ENCODE data around the gene PDE7B.

PDE7B gene

GRCh38 chr6:136153707-136154375 lies 302.3 kb downstream of the PDE7B start:
- no peak overlapping the region for H3K4me3 ChIP-seq (ENCODE audit: control insufficient read depth, low read depth, low read length)
- no peak for DNase-seq (ENCODE audit: low read depth)
- TF ChIP-seq, protein P1, sequence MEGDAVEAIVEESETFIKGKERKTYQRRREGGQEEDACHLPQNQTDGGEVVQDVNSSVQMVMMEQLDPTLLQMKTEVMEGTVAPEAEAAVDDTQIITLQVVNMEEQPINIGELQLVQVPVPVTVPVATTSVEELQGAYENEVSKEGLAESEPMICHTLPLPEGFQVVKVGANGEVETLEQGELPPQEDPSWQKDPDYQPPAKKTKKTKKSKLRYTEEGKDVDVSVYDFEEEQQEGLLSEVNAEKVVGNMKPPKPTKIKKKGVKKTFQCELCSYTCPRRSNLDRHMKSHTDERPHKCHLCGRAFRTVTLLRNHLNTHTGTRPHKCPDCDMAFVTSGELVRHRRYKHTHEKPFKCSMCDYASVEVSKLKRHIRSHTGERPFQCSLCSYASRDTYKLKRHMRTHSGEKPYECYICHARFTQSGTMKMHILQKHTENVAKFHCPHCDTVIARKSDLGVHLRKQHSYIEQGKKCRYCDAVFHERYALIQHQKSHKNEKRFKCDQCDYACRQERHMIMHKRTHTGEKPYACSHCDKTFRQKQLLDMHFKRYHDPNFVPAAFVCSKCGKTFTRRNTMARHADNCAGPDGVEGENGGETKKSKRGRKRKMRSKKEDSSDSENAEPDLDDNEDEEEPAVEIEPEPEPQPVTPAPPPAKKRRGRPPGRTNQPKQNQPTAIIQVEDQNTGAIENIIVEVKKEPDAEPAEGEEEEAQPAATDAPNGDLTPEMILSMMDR (IDR thresholded peaks at IDR 0.05; ENCODE audit: control insufficient read depth, insufficient read depth, low read depth, low read length, missing control alignments) = no peak

GRCh38 chr6:136155191-136155590 lies 303.7 kb downstream of the PDE7B start:
- no peak for DNase-seq (ENCODE audit: low read depth)
- TF ChIP-seq, protein P1 (IDR thresholded peaks at IDR 0.05; ENCODE audit: control insufficient read depth, insufficient read depth, low read depth, low read length, missing control alignments) = no peak

DNA sequence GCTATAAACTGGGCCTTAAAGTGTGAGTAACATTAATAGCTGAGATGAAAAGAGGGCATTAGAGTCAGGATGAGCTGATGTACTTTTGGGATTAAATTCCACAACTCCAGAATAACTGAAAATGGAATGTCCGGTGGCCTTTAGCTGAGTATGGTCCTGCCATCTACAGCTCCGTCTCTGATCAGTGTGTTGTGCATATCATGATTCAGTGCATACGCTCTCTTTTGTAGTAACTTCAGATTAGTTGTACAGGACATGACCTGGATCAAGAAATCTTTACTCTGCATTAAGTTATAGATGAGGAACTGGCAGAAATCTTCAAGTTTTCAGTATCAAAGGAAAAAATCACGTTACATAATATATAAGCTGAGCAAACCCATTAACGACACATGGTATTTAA lies 306.2 kb downstream of the PDE7B start:
- no peak for DNase-seq (ENCODE audit: low read depth)
- no peak overlapping the region for H3K4me3 ChIP-seq (ENCODE audit: control insufficient read depth, low read depth, low read length)
- TF ChIP-seq, protein P1 (IDR thresholded peaks at IDR 0.05; ENCODE audit: control insufficient read depth, insufficient read depth, low read depth, low read length, missing control alignments) = no peak

More at GRCh38 chr6:136155191-136155590, 303.7 kb downstream of the PDE7B start:
- H3K4me3 ChIP-seq (ENCODE audit: control insufficient read depth, low read depth, low read length) = no peak overlapping the region

DNA sequence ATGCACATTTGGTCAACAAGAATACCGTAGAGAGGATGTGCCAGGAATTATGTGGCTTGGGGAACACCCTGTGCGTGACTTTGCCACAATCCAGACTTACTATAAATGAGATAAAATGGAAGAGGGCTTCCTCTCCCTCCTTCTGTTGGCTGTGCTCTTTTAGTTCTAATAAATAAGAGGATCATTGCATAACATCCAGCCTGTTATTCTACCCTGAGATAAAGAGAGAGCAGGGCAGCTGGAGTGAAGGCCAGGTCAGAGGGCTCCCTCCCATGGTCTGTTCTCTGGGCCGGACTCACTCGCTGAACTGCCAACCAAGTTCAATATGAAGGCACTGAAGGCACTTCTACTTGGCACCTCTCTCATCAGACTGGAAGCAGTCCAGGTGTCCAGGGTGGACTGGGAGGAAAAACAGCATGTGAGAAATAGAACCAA lies 306.9 kb downstream of the PDE7B start:
- TF ChIP-seq, protein P1 (IDR thresholded peaks at IDR 0.05; ENCODE audit: control insufficient read depth, insufficient read depth, low read depth, low read length, missing control alignments) = no peak
- no peak for DNase-seq (ENCODE audit: low read depth)
- H3K4me3 ChIP-seq (ENCODE audit: control insufficient read depth, low read depth, low read length) = no peak overlapping the region

- TF ChIP-seq, protein P1 (IDR thresholded peaks at IDR 0.05; ENCODE audit: control insufficient read depth, insufficient read depth, low read depth, low read length, missing control alignments) = no peak
- DNase-seq (ENCODE audit: low read depth) = no peak
- H3K4me3 ChIP-seq (ENCODE audit: control insufficient read depth, low read depth, low read length) = no peak overlapping the region
Observed at GRCh38 chr6:136158971-136159370, 307.5 kb downstream of the PDE7B start.

- H3K4me3 ChIP-seq (ENCODE audit: control insufficient read depth, low read depth, low read length) = no peak overlapping the region
- TF ChIP-seq, protein P1 (IDR thresholded peaks at IDR 0.05; ENCODE audit: control insufficient read depth, insufficient read depth, low read depth, low read length, missing control alignments) = no peak
- no peak for DNase-seq (ENCODE audit: low read depth)
Observed at GRCh38 chr6:136160250-136160649, 308.7 kb downstream of the PDE7B start.

Measured in AG09309 (cell line).